CD4-positive, alpha-beta T cell treated with Interferon alpha-2 for 1 hour (primary cell): ENCODE data around the gene NAPG.
"Not testable (repeated sequence)": the region's sequence is repeated elsewhere in the genome, so short reads cannot be mapped to it uniquely, and the experiment has no call there.

ENCODE experiments used
- DNase-seq, 2 donors: peaks; one replicate each; pipeline ENCODE4 v3.0.0-alpha.2; 2020 to 2022

Gene NAPG

GRCh38 chr18:10556251-10556650 lies 30.4 kb downstream of the NAPG start:
- DNase-seq = not testable (repeated sequence)

GRCh38 chr18:10557085-10557677 lies 31.4 kb downstream of the NAPG start:
- DNase-seq = no peak

GRCh38 chr18:10558243-10558966 lies 32.6 kb downstream of the NAPG start:
- no peak for DNase-seq

GRCh38 chr18:10558967-10559298 lies 33.1 kb downstream of the NAPG start:
- no peak for DNase-seq

GRCh38 chr18:10559553-10560451 lies 34.0 kb downstream of the NAPG start:
- peak in 1 of 2 donors; percentile 1 for DNase-seq

GRCh38 chr18:10560452-10561045 lies 34.7 kb downstream of the NAPG start:
- DNase-seq = peak; percentile 41 to 56

- DNase-seq = no peak
Measured at GRCh38 chr18:10562773-10563160, 36.9 kb downstream of the NAPG start.

GRCh38 chr18:10563886-10564285 lies 38.1 kb downstream of the NAPG start:
- no peak for DNase-seq

GRCh38 chr18:10564975-10565773 lies 39.3 kb downstream of the NAPG start:
- DNase-seq = no peak

- DNase-seq = no peak
Measured at GRCh38 chr18:10565835-10566234, 40.0 kb downstream of the NAPG start.

- DNase-seq = no peak
Measured at GRCh38 chr18:10566390-10566789, 40.6 kb downstream of the NAPG start.

- DNase-seq = not testable (repeated sequence)
Measured at GRCh38 chr18:10569941-10570340, 44.1 kb downstream of the NAPG start.

- no peak for DNase-seq
Measured at GRCh38 chr18:10570622-10571021, 44.8 kb downstream of the NAPG start.

- no peak for DNase-seq
Measured at GRCh38 chr18:10571537-10571936, 45.7 kb downstream of the NAPG start.

- DNase-seq = not testable (repeated sequence)
Measured at GRCh38 chr18:10573261-10573660, 47.4 kb downstream of the NAPG start.

GRCh38 chr18:10574412-10574811 lies 48.6 kb downstream of the NAPG start:
- not testable (repeated sequence) for DNase-seq

- DNase-seq = not testable (repeated sequence)
Measured at GRCh38 chr18:10577842-10578572, 52.2 kb downstream of the NAPG start.

- DNase-seq = not testable (repeated sequence)
Measured at GRCh38 chr18:10578573-10578899, 52.7 kb downstream of the NAPG start.

GRCh38 chr18:10579079-10579867 lies 53.4 kb downstream of the NAPG start:
- no peak for DNase-seq

- no peak for DNase-seq
Measured at GRCh38 chr18:10580215-10580614, 54.4 kb downstream of the NAPG start.

- no peak for DNase-seq
Measured at GRCh38 chr18:10585260-10585659, 59.4 kb downstream of the NAPG start.
